Measurements from ENCODE around the gene EPN2.
"Not testable (repeated sequence)": the region's sequence is repeated elsewhere in the genome, so short reads cannot be mapped to it uniquely, and the experiment has no call there.

DNA sequence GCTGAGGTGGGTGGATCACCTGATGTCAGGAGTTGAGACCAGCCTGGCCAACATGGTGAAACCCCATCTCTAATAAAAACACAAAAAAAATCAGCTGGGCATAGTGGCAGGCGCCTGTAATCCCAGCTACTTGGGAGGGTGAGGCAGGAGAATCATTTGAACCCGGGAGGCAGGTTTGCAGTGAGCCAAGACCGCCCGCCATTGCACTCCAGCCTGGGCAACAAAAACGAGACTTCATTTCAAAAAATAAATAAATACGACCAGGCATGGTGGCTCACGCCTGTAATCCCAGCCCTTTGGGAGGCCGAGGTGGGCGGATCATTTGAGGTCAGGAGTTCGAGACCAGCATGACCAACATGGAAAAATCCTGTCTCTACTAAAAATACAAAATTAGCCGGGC, 116.2 kb downstream of the EPN2 start:
- TF ChIP-seq, protein P1, sequence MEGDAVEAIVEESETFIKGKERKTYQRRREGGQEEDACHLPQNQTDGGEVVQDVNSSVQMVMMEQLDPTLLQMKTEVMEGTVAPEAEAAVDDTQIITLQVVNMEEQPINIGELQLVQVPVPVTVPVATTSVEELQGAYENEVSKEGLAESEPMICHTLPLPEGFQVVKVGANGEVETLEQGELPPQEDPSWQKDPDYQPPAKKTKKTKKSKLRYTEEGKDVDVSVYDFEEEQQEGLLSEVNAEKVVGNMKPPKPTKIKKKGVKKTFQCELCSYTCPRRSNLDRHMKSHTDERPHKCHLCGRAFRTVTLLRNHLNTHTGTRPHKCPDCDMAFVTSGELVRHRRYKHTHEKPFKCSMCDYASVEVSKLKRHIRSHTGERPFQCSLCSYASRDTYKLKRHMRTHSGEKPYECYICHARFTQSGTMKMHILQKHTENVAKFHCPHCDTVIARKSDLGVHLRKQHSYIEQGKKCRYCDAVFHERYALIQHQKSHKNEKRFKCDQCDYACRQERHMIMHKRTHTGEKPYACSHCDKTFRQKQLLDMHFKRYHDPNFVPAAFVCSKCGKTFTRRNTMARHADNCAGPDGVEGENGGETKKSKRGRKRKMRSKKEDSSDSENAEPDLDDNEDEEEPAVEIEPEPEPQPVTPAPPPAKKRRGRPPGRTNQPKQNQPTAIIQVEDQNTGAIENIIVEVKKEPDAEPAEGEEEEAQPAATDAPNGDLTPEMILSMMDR (IDR thresholded peaks at IDR 0.05; ENCODE audit: low read depth, low read length, missing input control), result not testable (repeated sequence)
- not testable (repeated sequence) for TF ChIP-seq EGR1 (IDR thresholded peaks at IDR 0.05; ENCODE audit: low read depth in 2 of 2); RXRA (IDR thresholded peaks at IDR 0.05); YY1 (IDR thresholded peaks at IDR 0.05); RAD21 (IDR thresholded peaks at IDR 0.05); TAF1 (conservative IDR thresholded peaks at IDR 0.05); JUND (IDR thresholded peaks at IDR 0.05); HNF4G (IDR thresholded peaks at IDR 0.05); FOXA2 (IDR thresholded peaks at IDR 0.05)
- TF ChIP-seq, protein P2, sequence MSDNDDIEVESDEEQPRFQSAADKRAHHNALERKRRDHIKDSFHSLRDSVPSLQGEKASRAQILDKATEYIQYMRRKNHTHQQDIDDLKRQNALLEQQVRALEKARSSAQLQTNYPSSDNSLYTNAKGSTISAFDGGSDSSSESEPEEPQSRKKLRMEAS (IDR thresholded peaks at IDR 0.05), result not testable (repeated sequence)
- TF ChIP-seq, protein P3, sequence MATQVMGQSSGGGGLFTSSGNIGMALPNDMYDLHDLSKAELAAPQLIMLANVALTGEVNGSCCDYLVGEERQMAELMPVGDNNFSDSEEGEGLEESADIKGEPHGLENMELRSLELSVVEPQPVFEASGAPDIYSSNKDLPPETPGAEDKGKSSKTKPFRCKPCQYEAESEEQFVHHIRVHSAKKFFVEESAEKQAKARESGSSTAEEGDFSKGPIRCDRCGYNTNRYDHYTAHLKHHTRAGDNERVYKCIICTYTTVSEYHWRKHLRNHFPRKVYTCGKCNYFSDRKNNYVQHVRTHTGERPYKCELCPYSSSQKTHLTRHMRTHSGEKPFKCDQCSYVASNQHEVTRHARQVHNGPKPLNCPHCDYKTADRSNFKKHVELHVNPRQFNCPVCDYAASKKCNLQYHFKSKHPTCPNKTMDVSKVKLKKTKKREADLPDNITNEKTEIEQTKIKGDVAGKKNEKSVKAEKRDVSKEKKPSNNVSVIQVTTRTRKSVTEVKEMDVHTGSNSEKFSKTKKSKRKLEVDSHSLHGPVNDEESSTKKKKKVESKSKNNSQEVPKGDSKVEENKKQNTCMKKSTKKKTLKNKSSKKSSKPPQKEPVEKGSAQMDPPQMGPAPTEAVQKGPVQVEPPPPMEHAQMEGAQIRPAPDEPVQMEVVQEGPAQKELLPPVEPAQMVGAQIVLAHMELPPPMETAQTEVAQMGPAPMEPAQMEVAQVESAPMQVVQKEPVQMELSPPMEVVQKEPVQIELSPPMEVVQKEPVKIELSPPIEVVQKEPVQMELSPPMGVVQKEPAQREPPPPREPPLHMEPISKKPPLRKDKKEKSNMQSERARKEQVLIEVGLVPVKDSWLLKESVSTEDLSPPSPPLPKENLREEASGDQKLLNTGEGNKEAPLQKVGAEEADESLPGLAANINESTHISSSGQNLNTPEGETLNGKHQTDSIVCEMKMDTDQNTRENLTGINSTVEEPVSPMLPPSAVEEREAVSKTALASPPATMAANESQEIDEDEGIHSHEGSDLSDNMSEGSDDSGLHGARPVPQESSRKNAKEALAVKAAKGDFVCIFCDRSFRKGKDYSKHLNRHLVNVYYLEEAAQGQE (IDR thresholded peaks at IDR 0.05), result not testable (repeated sequence)
- TF ChIP-seq, protein P4, sequence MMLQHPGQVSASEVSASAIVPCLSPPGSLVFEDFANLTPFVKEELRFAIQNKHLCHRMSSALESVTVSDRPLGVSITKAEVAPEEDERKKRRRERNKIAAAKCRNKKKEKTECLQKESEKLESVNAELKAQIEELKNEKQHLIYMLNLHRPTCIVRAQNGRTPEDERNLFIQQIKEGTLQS (IDR thresholded peaks at IDR 0.05), result not testable (repeated sequence)
- TF ChIP-seq, protein P5, sequence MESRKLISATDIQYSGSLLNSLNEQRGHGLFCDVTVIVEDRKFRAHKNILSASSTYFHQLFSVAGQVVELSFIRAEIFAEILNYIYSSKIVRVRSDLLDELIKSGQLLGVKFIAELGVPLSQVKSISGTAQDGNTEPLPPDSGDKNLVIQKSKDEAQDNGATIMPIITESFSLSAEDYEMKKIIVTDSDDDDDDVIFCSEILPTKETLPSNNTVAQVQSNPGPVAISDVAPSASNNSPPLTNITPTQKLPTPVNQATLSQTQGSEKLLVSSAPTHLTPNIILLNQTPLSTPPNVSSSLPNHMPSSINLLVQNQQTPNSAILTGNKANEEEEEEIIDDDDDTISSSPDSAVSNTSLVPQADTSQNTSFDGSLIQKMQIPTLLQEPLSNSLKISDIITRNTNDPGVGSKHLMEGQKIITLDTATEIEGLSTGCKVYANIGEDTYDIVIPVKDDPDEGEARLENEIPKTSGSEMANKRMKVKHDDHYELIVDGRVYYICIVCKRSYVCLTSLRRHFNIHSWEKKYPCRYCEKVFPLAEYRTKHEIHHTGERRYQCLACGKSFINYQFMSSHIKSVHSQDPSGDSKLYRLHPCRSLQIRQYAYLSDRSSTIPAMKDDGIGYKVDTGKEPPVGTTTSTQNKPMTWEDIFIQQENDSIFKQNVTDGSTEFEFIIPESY (IDR thresholded peaks at IDR 0.05), result not testable (repeated sequence)

All from liver (tissue), 3 donors.